ENCODE results near the gene ALDH1L1. TPM values are rescaled to one million over a fixed set of nuclear protein-coding genes. Genes with fewer than 3 reads are reported as not detected.

The ALDH1L1 gene
- total and polyA plus RNA-seq, 5 experiments from 2014 or later, result not detected

- no peak for ATAC-seq
- DNase-seq, result no peak
- Mint-ChIP-seq H3K4me1 (no peaks in the 10 kb centered on the region), H3K27me3 (no peaks in the 10 kb centered on the region), H3K4me3 (no peak overlapping the region), H3K9me3 (no peaks in the 10 kb centered on the region), H3K27ac (no peak overlapping the region), H3K36me3 (no peaks in the 10 kb centered on the region)
- POLR2A ChIA-PET, result no interaction called here
Measured at GRCh38 chr3:126149256-126149902, 31.0 kb downstream of the ALDH1L1 start.

GRCh38 chr3:126147932-126148683 lies 32.3 kb downstream of the ALDH1L1 start:
- Mint-ChIP-seq H3K9me3 (no peaks in the 10 kb centered on the region), H3K27me3 (peaks cover 0 to 4% (median 0%) of the 10 kb centered on the region in 5 donors), H3K4me1 (no peaks in the 10 kb centered on the region), H3K4me3 (no peak overlapping the region), H3K36me3 (no peaks in the 10 kb centered on the region), H3K27ac (no peak overlapping the region)
- no peak for ATAC-seq
- DNase-seq, result no peak
- POLR2A ChIA-PET, result no interaction called here

- DNase-seq (no peak), ATAC-seq (no peak)
- Mint-ChIP-seq H3K36me3 (no peaks in the 10 kb centered on the region), H3K4me3 (no peak overlapping the region), H3K9me3 (no peaks in the 10 kb centered on the region), H3K4me1 (no peaks in the 10 kb centered on the region), H3K27me3 (peaks cover 0 to 6% (median 0%) of the 10 kb centered on the region in 5 donors), H3K27ac (no peak overlapping the region)
- POLR2A ChIA-PET, result no interaction called here
Measured at GRCh38 chr3:126147147-126147931, 33.0 kb downstream of the ALDH1L1 start.

GRCh38 chr3:126146525-126147146 lies 33.8 kb downstream of the ALDH1L1 start:
- no peak overlapping the region for H3K27ac Mint-ChIP-seq
- ATAC-seq (no peak), DNase-seq (no peak)
- no peak overlapping the region for H3K4me3 Mint-ChIP-seq
- peaks cover 0 to 11% (median 0%) of the 10 kb centered on the region in 5 donors for H3K27me3 Mint-ChIP-seq
- H3K4me1 Mint-ChIP-seq, result no peaks in the 10 kb centered on the region
- no peaks in the 10 kb centered on the region for H3K36me3 Mint-ChIP-seq
- no peaks in the 10 kb centered on the region for H3K9me3 Mint-ChIP-seq
- POLR2A ChIA-PET, result no interaction called here

GRCh38 chr3:126146034-126146433 lies 34.4 kb downstream of the ALDH1L1 start:
- no peak for DNase-seq
- H3K27me3 Mint-ChIP-seq, result peaks cover 0 to 14% (median 0%) of the 10 kb centered on the region in 5 donors
- no peaks in the 10 kb centered on the region for H3K4me1 Mint-ChIP-seq
- H3K4me3 Mint-ChIP-seq, result no peak overlapping the region
- no peak overlapping the region for H3K27ac Mint-ChIP-seq
- POLR2A ChIA-PET, result no interaction called here
- H3K9me3 Mint-ChIP-seq, result no peaks in the 10 kb centered on the region
- H3K36me3 Mint-ChIP-seq, result no peaks in the 10 kb centered on the region
- no peak for ATAC-seq

GRCh38 chr3:126142652-126143051 lies 37.7 kb downstream of the ALDH1L1 start:
- DNase-seq (no peak), ATAC-seq (no peak)
- Mint-ChIP-seq H3K27ac (no peak overlapping the region), H3K4me3 (no peak overlapping the region), H3K36me3 (no peaks in the 10 kb centered on the region), H3K4me1 (no peaks in the 10 kb centered on the region), H3K9me3 (no peaks in the 10 kb centered on the region), H3K27me3 (peaks cover 5 to 28% (median 13%) of the 10 kb centered on the region in 5 donors)
- POLR2A ChIA-PET, result no interaction called here

- ATAC-seq (no peak), DNase-seq (peak in 1 of 10 donors; percentile 28)
- no peaks in the 10 kb centered on the region for H3K36me3 Mint-ChIP-seq
- no peak overlapping the region for H3K4me3 Mint-ChIP-seq
- peak overlapping the region in 1 of 10 donors; percentile 55 for H3K27ac Mint-ChIP-seq
- H3K27me3 Mint-ChIP-seq, result peaks cover 7 to 59% (median 33%) of the 10 kb centered on the region in 5 donors
- H3K4me1 Mint-ChIP-seq, result peaks cover 0 to 7% (median 2%) of the 10 kb centered on the region in 4 donors
- no peaks in the 10 kb centered on the region for H3K9me3 Mint-ChIP-seq
- POLR2A ChIA-PET, result no interaction called here
Measured at GRCh38 chr3:126137490-126138130, 42.8 kb downstream of the ALDH1L1 start.

- Mint-ChIP-seq H3K4me1 (peaks cover 0 to 7% (median 2%) of the 10 kb centered on the region in 4 donors), H3K4me3 (no peak overlapping the region), H3K9me3 (no peaks in the 10 kb centered on the region), H3K27me3 (peaks cover 7 to 59% (median 36%) of the 10 kb centered on the region in 5 donors), H3K27ac (peak overlapping the region in 1 of 10 donors; percentile 73), H3K36me3 (no peaks in the 10 kb centered on the region)
- no peak for ATAC-seq
- POLR2A ChIA-PET, result no interaction called here
- DNase-seq, result peak in 2 of 10 donors; percentile 13 to 31
Measured at GRCh38 chr3:126136428-126137220, 43.8 kb downstream of the ALDH1L1 start.

- DNase-seq, result peak in 2 of 10 donors; percentile 12 to 42
- H3K27ac Mint-ChIP-seq, result peak overlapping the region in 2 of 10 donors; percentile 21 to 41
- peaks cover 5 to 59% (median 37%) of the 10 kb centered on the region in 5 donors for H3K27me3 Mint-ChIP-seq
- no peaks in the 10 kb centered on the region for H3K36me3 Mint-ChIP-seq
- ATAC-seq, result no peak
- POLR2A ChIA-PET, result no interaction called here
- peaks cover 0 to 7% (median 2%) of the 10 kb centered on the region in 4 donors for H3K4me1 Mint-ChIP-seq
- H3K4me3 Mint-ChIP-seq, result no peak overlapping the region
- no peaks in the 10 kb centered on the region for H3K9me3 Mint-ChIP-seq
Measured at GRCh38 chr3:126135406-126136076, 44.8 kb downstream of the ALDH1L1 start.

- POLR2A ChIA-PET, result no interaction called here
- ATAC-seq (no peak), DNase-seq (peak in 1 of 10 donors; percentile 21)
- no peak overlapping the region for H3K4me3 Mint-ChIP-seq
- H3K27me3 Mint-ChIP-seq, result peaks cover 5 to 59% (median 37%) of the 10 kb centered on the region in 5 donors
- H3K27ac Mint-ChIP-seq, result peak overlapping the region in 2 of 10 donors; percentile 21 to 41
- peaks cover 0 to 7% (median 2%) of the 10 kb centered on the region in 4 donors for H3K4me1 Mint-ChIP-seq
- no peaks in the 10 kb centered on the region for H3K9me3 Mint-ChIP-seq
- H3K36me3 Mint-ChIP-seq, result no peaks in the 10 kb centered on the region
Measured at GRCh38 chr3:126135071-126135405, 45.3 kb downstream of the ALDH1L1 start.

- DNase-seq (peak in 9 of 10 donors; percentile 30 to 74 (median 43)), ATAC-seq (peak; percentile 68 to 80)
- Mint-ChIP-seq H3K27ac (no peak overlapping the region), H3K9me3 (no peaks in the 10 kb centered on the region), H3K27me3 (peaks cover 6 to 52% (median 36%) of the 10 kb centered on the region in 5 donors), H3K36me3 (no peaks in the 10 kb centered on the region), H3K4me1 (peaks cover 0 to 7% (median 2%) of the 10 kb centered on the region in 4 donors), H3K4me3 (peak overlapping the region in 1 of 10 donors; percentile 20)
- POLR2A ChIA-PET, result no interaction called here
Measured at GRCh38 chr3:126134219-126134975, 46.0 kb downstream of the ALDH1L1 start.

All from naive thymus-derived CD8-positive, alpha-beta T cell (primary cell).